CD14-positive monocyte (primary cell): ENCODE results near the gene PDLIM7. TPM values are rescaled to one million over a fixed set of nuclear protein-coding genes. Genes with fewer than 3 reads are reported as not detected.

Source experiments
- DNase-seq, 3 donors: peaks; one replicate each; pipeline ENCODE4 v3.0.0-alpha.2; 2011 to 2022
- H2AFZ ChIP-seq: 2 replicates; pipeline ENCODE4 v1.6.0; 2012; ENCODE audit warnings: mild to moderate bottlenecking, low read depth, low read length, inconsistent platforms; ENCODE audit not compliant: insufficient read depth, poor library complexity, severe bottlenecking
- H3K27ac ChIP-seq, 2 donors: 1 replicate in 1 of 2; 2 replicates in 1 of 2; pipeline ENCODE4 v1.5.1; 2012 to 2013; ENCODE audit warnings: low read length in 2 of 2, control low read depth in 1 of 2, inconsistent platforms in 1 of 2, low read depth in 1 of 2, mild to moderate bottlenecking in 1 of 2
- H3K27me3 ChIP-seq, 2 donors: one replicate each; pipeline versions ENCODE4 v1.6.0 to v1.6.1; 2011 to 2013; ENCODE audit warnings: low read length in 2 of 2; ENCODE audit not compliant: control insufficient read depth in 2 of 2, insufficient read depth in 2 of 2
- H3K36me3 ChIP-seq, 2 donors: replicated peaks in 1 of 2; 1 replicate in 1 of 2; 2 replicates in 1 of 2; pipeline versions ENCODE4 v1.5.1 to v1.6.1; 2012 to 2013; ENCODE audit warnings: low read length in 2 of 2, control low read depth in 1 of 2, inconsistent platforms in 1 of 2, mild to moderate bottlenecking in 1 of 2; ENCODE audit not compliant: insufficient read depth in 2 of 2, control insufficient read depth in 1 of 2
- H3K4me1 ChIP-seq, 2 donors: 1 replicate in 1 of 2; 2 replicates in 1 of 2; pipeline versions ENCODE4 v1.5.1 to v1.6.1; 2012 to 2013; ENCODE audit warnings: low read length in 2 of 2, control low read depth in 1 of 2, inconsistent platforms in 1 of 2, mild to moderate bottlenecking in 1 of 2, moderate library complexity in 1 of 2; ENCODE audit not compliant: insufficient read depth in 2 of 2, control insufficient read depth in 1 of 2
- H3K4me2 ChIP-seq: replicated peaks from 2 replicates; pipeline ENCODE3; 2012; ENCODE audit warnings: low read length, moderate library complexity, mild to moderate bottlenecking; ENCODE audit not compliant: poor library complexity, severe bottlenecking; ENCODE audit errors: extremely low read depth
- H3K4me3 ChIP-seq, 3 experiments: fragments of 200-600 bp in 1 of 3; sonication (generic) in 1 of 3; replicated peaks in 1 of 3; 1 replicate in 2 of 3; 2 replicates in 1 of 3; pipeline ENCODE4 v1.5.1; 2011 to 2013; ENCODE audit warnings: low read length in 3 of 3, mild to moderate bottlenecking in 3 of 3, control low read depth in 2 of 3, low read depth in 2 of 3, inconsistent platforms in 1 of 3, moderate library complexity in 1 of 3
- H3K79me2 ChIP-seq: 2 replicates; pipeline ENCODE4 v1.6.0; 2012; ENCODE audit warnings: mild to moderate bottlenecking, control low read depth, inconsistent platforms, low read length, moderate library complexity; ENCODE audit not compliant: insufficient read depth
- H3K9ac ChIP-seq: 2 replicates; pipeline ENCODE4 v1.6.0; 2017; ENCODE audit warnings: low read length, mild to moderate bottlenecking; ENCODE audit not compliant: insufficient read depth, poor library complexity, severe bottlenecking
- H3K9me3 ChIP-seq, 2 donors: replicated peaks in 1 of 2; 1 replicate in 1 of 2; 2 replicates in 1 of 2; pipeline versions ENCODE4 v1.5.1 to v1.6.1; 2012 to 2013; ENCODE audit warnings: low read length in 2 of 2, control low read depth in 1 of 2; ENCODE audit not compliant: control insufficient read depth in 1 of 2, insufficient read depth in 1 of 2
- H4K20me1 ChIP-seq: 2 replicates; pipeline ENCODE4 v1.6.0; 2012; ENCODE audit warnings: mild to moderate bottlenecking, low read length, control low read depth, moderate library complexity; ENCODE audit not compliant: insufficient read depth
- H3K27ac Mint-ChIP-seq, 7 donors: one replicate each; pipeline ENCODE4 v1.8.0; 2020; ENCODE audit warnings: mild to moderate bottlenecking in 7 of 7, mixed read lengths in 7 of 7, moderate library complexity in 6 of 7, inconsistent platforms in 2 of 7
- H3K27me3 Mint-ChIP-seq, 3 donors: one replicate each; pipeline ENCODE4 v1.8.0; 2021 to 2022; ENCODE audit warnings: low read depth in 3 of 3, mild to moderate bottlenecking in 3 of 3, mixed read lengths in 3 of 3, moderate library complexity in 3 of 3, inconsistent platforms in 1 of 3
- H3K36me3 Mint-ChIP-seq, 2 donors: one replicate each; pipeline ENCODE4 v1.8.0; 2020; ENCODE audit warnings: mixed read lengths in 2 of 2, inconsistent platforms in 1 of 2, mild to moderate bottlenecking in 1 of 2
- H3K4me1 Mint-ChIP-seq: one replicate; pipeline ENCODE4 v1.8.0; 2020; ENCODE audit warnings: mild to moderate bottlenecking, mixed read lengths
- H3K4me3 Mint-ChIP-seq, 2 donors: one replicate each; pipeline ENCODE4 v1.8.0; 2020; ENCODE audit warnings: mild to moderate bottlenecking in 2 of 2, mixed read lengths in 2 of 2, moderate library complexity in 1 of 2
- H3K9me3 Mint-ChIP-seq, 7 donors: one replicate each; pipeline ENCODE4 v1.8.0; 2020 to 2022; ENCODE audit warnings: mixed read lengths in 7 of 7, mild to moderate bottlenecking in 6 of 7, moderate library complexity in 6 of 7, inconsistent platforms in 2 of 7
- CTCF ChIP-seq: fragments of 200-600 bp; IDR thresholded peaks from one replicate; pipeline ENCODE4 v1.8.0; 2022; ENCODE audit warnings: antibody characterized with exemption, mild to moderate bottlenecking
- WGBS: methylation state at CpG from one replicate; pipeline ENCODE4 v1.1.5; 2013; ENCODE audit warnings: missing lambda C conversion rate; ENCODE audit not compliant: insufficient coverage; 5-methylcytosine and 5-hydroxymethylcytosine counted together
- intact Hi-C, 2 donors: fragments of 100-400 bp; cut with micrococcal nuclease; formaldehyde crosslinking; loops; one replicate each; pipeline versions ENCODE4 v1.15.0 to v1.15.1; 2023
- polyA plus RNA-seq, 3 donors: library from polyadenylated mRNA; depleted of rRNA in 1 of 3; unstranded in 2 of 3; stranded (reverse) in 1 of 3; fragments of 300-500 nt in 2 of 3; fragments of >200 nt in 1 of 3; fragmentation: Illumina TruSeq in 2 of 3; gene quantifications; 1 replicate in 2 of 3; 2 replicates in 1 of 3; pipeline ENCODE4 v1.2.3, GENCODE V29; 2012 to 2021

Gene PDLIM7
- polyA plus RNA-seq, 3 donors: 21.6 to 126 (median 27.2) TPM

- no peak overlapping the region for H3K27ac ChIP-seq
- H3K36me3 ChIP-seq: peaks cover 34 to 42% of the 10 kb centered on the region in 2 donors
- H3K79me2 ChIP-seq: peaks cover 48% of the 10 kb centered on the region
- no peak overlapping the region for H3K9ac ChIP-seq
- peaks cover 11 to 13% (median 13%) of the 10 kb centered on the region in 3 donors for H3K27me3 Mint-ChIP-seq
- no peak for TF ChIP-seq CTCF
- H3K4me1 ChIP-seq: peaks cover 62 to 85% of the 10 kb centered on the region in 2 donors
- peaks cover 60% of the 10 kb centered on the region for H3K4me1 Mint-ChIP-seq
- H3K9me3 ChIP-seq: no peaks in the 10 kb centered on the region
- H3K27me3 ChIP-seq: peaks cover 0 to 5% of the 10 kb centered on the region in 2 donors
- H3K4me3 ChIP-seq: no peak overlapping the region
- 94% methylated on average over 40 of the region's 47 CpGs for WGBS
- peaks cover 0 to 3% (median 0%) of the 10 kb centered on the region in 7 donors for H3K9me3 Mint-ChIP-seq
- peak overlapping the region in 1 of 7 donors; percentile 66 for H3K27ac Mint-ChIP-seq
- H3K36me3 Mint-ChIP-seq: peaks cover 44 to 62% of the 10 kb centered on the region in 2 donors
- intact Hi-C loops: loop anchor here (5.0 to 10.0 kb wide), 2 partner anchors 112 to 190 kb away; partner anchors contain the start of gene MXD3 (in 1 of the 2)
- peaks cover 86% of the 10 kb centered on the region for H4K20me1 ChIP-seq
- no peak overlapping the region for H3K4me2 ChIP-seq
- H2AFZ ChIP-seq: no peak overlapping the region
- no peak for DNase-seq
- H3K4me3 Mint-ChIP-seq: no peak overlapping the region
Measured at GRCh38 chr5:177504086-177505056, 7.0 kb upstream of the PDLIM7 start.

- DNase-seq: no peak
- no peak overlapping the region for H3K4me3 Mint-ChIP-seq
- H3K9ac ChIP-seq: no peak overlapping the region
- H3K27me3 Mint-ChIP-seq: peaks cover 16 to 22% (median 21%) of the 10 kb centered on the region in 3 donors
- H3K79me2 ChIP-seq: peaks cover 39% of the 10 kb centered on the region
- H3K36me3 ChIP-seq: peaks cover 34 to 42% of the 10 kb centered on the region in 2 donors
- H3K27me3 ChIP-seq: peaks cover 0 to 14% of the 10 kb centered on the region in 2 donors
- peaks cover 80% of the 10 kb centered on the region for H4K20me1 ChIP-seq
- intact Hi-C loops: loop anchor here (2.0 to 10.0 kb wide), 3 partner anchors 111 to 189 kb away; partner anchors contain the start of gene MXD3 (in 1 of the 2)
- H3K27ac Mint-ChIP-seq: peak overlapping the region in 1 of 7 donors; percentile 30
- H3K9me3 Mint-ChIP-seq: peaks cover 0 to 3% (median 0%) of the 10 kb centered on the region in 7 donors
- no peaks in the 10 kb centered on the region for H3K9me3 ChIP-seq
- peaks cover 64 to 80% of the 10 kb centered on the region in 2 donors for H3K4me1 ChIP-seq
- no peak overlapping the region for H2AFZ ChIP-seq
- H3K27ac ChIP-seq: no peak overlapping the region
- H3K4me1 Mint-ChIP-seq: peaks cover 65% of the 10 kb centered on the region
- no peak for TF ChIP-seq CTCF
- H3K4me2 ChIP-seq: no peak overlapping the region
- WGBS: 85% methylated on average over 21 of the region's 24 CpGs
- H3K36me3 Mint-ChIP-seq: peaks cover 42 to 60% of the 10 kb centered on the region in 2 donors
- no peak overlapping the region for H3K4me3 ChIP-seq
Measured at GRCh38 chr5:177503351-177504085, 6.1 kb upstream of the PDLIM7 start.
